Keratinocyte (primary cell): Measurements from ENCODE around the gene SPECC1.

Experiments used
- EZH2 ChIP-seq: IDR thresholded peaks from one replicate; pipeline ENCODE4 v1.6.1; 2012; ENCODE audit warnings: inconsistent platforms, mild to moderate bottlenecking, low read length, moderate library complexity
- TF ChIP-seq, protein P1 (sequence below), 3 experiments: IDR thresholded peaks in 1 of 3; conservative IDR thresholded peaks in 1 of 3; optimal IDR thresholded peaks in 1 of 3; 2 replicates in 2 of 3; 3 replicates in 1 of 3; pipeline versions ENCODE3 to v1.5.1; 2011; ENCODE audit warnings: low read length in 3 of 3, mild to moderate bottlenecking in 3 of 3, moderate library complexity in 2 of 3, control low read depth in 1 of 3, inconsistent platforms in 1 of 3; ENCODE audit not compliant: insufficient read depth in 2 of 3; ENCODE audit errors: extremely low read depth in 1 of 3

GRCh38 chr17:20043021-20043420 is 33.9 kb downstream of the SPECC1 start:
- TF ChIP-seq EZH2: no peak
- TF ChIP-seq, protein P1, sequence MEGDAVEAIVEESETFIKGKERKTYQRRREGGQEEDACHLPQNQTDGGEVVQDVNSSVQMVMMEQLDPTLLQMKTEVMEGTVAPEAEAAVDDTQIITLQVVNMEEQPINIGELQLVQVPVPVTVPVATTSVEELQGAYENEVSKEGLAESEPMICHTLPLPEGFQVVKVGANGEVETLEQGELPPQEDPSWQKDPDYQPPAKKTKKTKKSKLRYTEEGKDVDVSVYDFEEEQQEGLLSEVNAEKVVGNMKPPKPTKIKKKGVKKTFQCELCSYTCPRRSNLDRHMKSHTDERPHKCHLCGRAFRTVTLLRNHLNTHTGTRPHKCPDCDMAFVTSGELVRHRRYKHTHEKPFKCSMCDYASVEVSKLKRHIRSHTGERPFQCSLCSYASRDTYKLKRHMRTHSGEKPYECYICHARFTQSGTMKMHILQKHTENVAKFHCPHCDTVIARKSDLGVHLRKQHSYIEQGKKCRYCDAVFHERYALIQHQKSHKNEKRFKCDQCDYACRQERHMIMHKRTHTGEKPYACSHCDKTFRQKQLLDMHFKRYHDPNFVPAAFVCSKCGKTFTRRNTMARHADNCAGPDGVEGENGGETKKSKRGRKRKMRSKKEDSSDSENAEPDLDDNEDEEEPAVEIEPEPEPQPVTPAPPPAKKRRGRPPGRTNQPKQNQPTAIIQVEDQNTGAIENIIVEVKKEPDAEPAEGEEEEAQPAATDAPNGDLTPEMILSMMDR (optimal IDR thresholded peaks at IDR 0.05 in 1 of 3, IDR thresholded peaks at IDR 0.05 in 1 of 3, conservative IDR thresholded peaks at IDR 0.05 in 1 of 3; ENCODE audit: extremely low read depth in 1 of 3, insufficient read depth in 2 of 3, low read length in 3 of 3): no peak
